Stimulated activated CD8-positive, alpha-beta memory T cell treated with anti-CD3 and anti-CD28 coated beads, Interleukin-15, amount 100 ng/mL, for 4 hours (primary cell): ENCODE measurements around the gene MS4A2.
"Not testable (repeated sequence)": the region's sequence is repeated elsewhere in the genome, so short reads cannot be mapped to it uniquely, and the experiment has no call there.

ENCODE experiments used
- DNase-seq, 2 donors: peaks; one replicate each; pipeline ENCODE4 v3.0.0-alpha.2; 2020; ENCODE audit warnings: low read depth in 2 of 2

The MS4A2 gene

GRCh38 chr11:60088364-60088763 is at the start of gene MS4A2:
Gene MS4A2, plus strand, starts transcription at chr11:60088664. Its CDS starts 102 bp downstream, at chr11:60088766.
- no peak for DNase-seq

GRCh38 chr11:60040109-60040508 is 48.4 kb upstream of the MS4A2 start, which contains the start of gene OOSP2:
Gene OOSP2, plus strand, starts transcription at chr11:60040409. Its CDS starts 51 bp downstream, at chr11:60040460.
- no peak for DNase-seq

- DNase-seq: not testable (repeated sequence)
These were observed 38.0 kb upstream of the MS4A2 start for GRCh38 chr11:60050422-60050821.

GRCh38 chr11:60050839-60051238 is 37.6 kb upstream of the MS4A2 start:
- not testable (repeated sequence) for DNase-seq

DNA sequence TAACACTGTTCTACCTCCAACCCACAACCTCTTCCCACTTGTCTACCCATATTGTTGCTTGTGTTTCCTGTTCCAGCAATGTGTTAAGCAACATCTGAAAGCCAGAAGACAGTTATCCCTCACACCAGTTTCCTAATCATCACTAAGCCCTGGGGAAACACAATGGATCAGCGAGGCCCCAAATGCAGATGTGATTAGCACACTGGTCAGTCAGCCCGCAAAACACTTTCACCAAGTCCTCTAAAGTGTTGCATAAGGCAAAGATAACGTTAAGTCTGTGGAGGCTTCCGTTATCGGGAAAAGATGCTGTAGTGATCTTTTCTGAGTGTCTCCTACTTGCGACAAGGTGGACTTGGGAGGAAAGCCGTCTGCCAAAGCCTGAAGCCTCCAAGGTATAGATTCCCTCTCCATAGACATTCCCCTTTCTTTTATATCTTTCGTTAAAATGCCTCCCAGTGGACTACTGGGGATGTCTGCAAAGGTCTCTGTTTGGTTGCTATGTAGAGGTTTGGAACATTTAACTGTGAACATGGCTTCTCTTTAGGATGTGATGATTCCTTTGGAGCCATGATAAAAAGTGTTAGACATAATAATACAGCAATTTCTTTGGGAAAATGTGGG is 32.0 kb upstream of the MS4A2 start, which contains the start of gene MS4A3:
TSS of gene MS4A3 (plus strand) at position 317 of the 621 bp plus-strand sequence. CDS start 4,496 bp downstream, outside the sequence.
- no peak for DNase-seq

GRCh38 chr11:60059052-60059451 is 29.4 kb upstream of the MS4A2 start:
- DNase-seq: no peak

DNA sequence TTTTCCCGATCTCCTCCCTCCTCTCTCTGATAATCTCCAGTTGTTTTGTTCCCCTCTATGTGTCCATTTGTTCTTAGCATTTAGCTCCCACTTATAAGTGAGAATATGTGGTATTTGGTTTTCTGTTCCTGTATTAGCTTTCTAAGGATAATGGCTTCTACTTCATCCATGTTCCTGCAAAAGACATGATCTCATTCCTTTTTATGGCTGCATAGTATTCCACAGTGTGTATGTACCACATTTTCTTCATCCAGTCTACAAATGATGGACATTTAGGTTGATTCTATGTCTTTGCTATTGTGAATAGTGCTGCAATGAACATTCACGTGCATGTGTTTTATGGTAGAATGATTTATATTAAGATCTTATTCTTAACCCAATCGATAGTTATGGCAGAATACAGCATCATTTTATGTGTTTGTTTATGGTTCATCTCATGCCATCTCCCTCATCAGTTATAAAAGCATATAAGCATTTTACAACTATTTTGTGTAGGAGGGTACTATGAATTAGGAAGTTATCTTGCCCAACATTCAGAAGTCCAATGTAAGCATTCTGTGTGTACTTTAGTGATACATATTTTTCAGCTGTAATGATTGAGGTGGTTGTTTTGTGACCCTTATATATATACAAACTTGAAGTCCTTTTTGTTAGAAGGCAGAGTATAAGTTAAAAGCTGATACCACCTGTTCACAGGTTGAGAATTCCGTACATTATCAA is 28.8 kb upstream of the MS4A2 start:
- DNase-seq: no peak

DNA sequence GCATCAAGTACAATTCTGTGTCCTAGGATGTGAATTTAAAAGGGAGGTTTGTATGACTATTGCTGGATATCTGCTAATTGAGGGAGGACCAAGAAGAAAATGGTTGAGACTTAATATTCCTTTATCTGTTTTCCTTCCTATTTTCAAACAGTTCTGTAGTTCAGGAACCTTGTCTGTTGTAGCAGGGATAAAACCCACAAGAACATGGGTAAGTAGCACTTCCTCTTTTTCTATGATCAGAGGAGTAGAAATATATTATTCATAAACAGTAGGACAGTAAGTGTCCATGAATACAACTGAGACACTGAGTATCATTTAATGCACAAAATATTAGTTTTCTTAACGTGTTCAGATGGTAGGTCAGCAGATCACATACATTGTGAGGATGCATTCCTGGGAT is 24.4 kb upstream of the MS4A2 start:
- DNase-seq: no peak

GRCh38 chr11:60065801-60066200 is 22.7 kb upstream of the MS4A2 start:
- no peak for DNase-seq

- no peak for DNase-seq
These were observed 19.0 kb upstream of the MS4A2 start for GRCh38 chr11:60069450-60069849.

DNA sequence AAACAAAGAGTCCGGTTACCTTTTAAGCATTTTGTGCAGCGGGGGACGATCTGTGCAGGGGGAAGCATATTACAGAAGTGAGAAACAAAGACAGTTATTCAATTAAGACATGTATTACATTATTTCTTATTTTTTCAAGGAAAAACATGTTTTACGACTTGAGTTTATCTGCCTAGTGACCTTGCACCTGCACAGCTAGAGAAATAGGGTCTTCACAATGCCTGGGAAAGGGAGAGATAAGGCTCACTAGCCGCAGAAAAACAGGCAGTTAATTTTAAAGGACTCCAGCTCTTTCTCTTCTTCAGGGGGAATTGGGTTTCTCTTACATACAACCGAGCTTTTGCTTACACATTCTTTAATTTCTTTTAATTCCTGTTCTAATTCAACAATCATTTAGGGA is 16.8 kb upstream of the MS4A2 start:
- not testable (repeated sequence) for DNase-seq

DNA sequence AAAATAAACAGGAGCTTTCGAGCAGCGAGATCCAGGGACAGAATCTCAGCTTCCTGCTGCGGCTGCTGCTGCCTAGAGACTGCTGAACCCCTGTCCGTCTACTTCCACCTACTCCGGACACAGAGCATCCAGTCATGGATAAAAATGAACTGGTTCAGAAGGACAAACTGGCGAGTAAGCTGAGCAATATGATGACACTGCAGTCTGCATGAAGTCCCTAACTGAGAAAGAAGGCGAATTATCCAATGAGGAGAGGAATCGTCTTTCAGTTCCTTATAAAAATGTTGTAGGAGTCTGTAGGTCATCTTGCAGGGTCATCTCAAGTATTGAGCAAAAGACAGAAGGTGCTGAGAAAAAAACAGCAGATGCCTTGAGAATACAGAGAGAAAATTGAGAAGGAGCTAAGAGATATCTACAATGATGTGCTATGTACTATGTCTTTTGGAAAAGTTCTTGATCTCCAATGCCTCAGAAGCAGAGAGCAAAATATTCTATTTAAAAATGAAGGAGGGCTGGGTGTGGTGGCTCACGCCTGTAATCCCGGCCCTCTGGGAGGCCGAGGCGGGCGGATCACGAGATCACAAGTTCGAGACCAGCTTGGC is 11.1 kb upstream of the MS4A2 start:
- no peak for DNase-seq

DNA sequence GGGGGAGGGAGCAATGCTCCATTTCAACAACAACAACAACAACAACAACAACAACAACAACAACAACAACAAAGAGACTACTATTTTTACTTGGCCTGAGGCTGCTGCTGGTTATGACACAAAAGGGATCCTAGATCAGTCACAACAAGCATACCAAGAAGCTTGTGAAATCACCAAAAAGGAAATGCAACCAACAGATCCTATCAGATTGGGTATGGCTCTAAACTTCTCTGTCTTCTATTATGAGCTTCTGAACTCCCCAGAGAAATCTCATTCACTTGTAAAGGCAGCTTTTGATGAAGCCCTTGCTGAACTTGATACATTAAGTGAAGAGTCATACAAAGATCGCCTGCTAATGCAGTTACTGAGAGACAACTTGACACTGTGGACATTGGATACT is 10.5 kb upstream of the MS4A2 start:
- no peak for DNase-seq

DNA sequence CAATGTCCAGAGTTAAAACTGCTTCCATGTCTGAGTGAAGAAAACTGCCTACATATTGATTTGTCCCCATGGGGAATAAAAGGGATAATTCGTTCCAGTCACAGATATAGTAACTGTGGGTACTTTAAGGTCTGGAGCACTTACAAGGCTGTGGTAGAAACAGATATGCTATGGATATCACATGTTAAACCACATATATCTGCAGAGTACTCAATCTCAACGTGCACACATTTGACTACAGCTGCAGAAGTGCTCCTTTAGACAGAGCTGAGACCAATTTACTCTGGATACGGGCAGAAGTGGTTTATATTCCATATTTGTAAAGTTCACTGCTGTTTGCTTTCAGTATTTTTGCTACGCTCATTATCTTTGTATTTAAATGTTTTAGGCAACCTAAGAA is 9.7 kb upstream of the MS4A2 start:
- DNase-seq: no peak

GRCh38 chr11:60080535-60080934 is 7.9 kb upstream of the MS4A2 start:
- no peak for DNase-seq

DNA sequence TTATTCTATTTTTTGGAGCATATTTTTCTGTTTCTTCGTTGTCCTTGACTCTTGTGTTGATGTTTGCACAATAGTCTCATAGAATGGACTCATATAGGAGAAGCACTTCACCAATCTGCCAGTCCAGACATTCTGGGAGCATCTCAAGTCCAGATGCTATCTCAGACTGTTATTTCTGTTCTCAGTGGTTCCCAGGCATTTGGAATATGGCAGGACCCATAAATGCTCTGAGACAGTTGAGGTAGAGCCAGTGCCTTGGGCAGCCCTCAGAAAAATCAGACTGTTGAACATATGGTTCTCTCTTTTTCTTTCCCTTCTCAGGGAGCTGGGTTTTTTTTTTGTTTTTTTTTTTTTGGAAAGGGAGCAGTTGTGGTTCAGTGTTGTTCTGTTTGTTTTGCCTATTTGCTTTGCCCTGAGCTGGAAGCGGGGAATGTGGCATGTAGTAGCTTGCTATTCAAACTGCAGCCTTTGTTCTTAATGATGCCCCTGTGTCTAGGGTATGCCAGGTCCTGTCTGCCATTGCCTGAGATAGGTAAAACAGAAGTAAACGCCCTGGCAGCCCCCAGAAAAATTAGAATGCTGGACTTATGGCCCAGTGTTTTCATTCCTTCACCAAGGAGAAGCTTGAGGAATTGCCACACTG is 3.7 kb upstream of the MS4A2 start:
- no peak for DNase-seq

- no peak for DNase-seq
These were observed 2.6 kb upstream of the MS4A2 start for GRCh38 chr11:60085909-60086308.

- DNase-seq: no peak
These were observed 1.2 kb upstream of the MS4A2 start for GRCh38 chr11:60087239-60087638.

GRCh38 chr11:60095477-60096120 is 7.1 kb downstream of the MS4A2 start:
- DNase-seq: no peak

DNA sequence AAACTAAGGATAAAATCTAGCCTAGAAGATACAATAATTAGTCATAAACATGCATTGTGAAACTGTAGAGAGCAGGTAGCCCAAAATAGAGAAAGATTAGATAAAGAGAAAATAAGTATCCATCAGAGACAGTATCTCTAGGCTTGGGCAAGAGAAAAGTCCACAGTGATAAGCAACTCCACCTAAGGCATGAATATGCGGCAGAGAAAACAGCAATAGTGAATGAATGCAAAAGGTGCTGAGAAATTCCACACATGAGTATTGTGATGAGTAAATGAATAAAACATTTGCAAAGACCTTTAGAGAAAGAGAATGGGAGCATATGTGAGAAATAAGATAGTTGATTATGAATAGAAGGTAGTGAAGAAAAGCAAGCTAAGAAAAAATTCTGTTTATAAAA is 8.7 kb downstream of the MS4A2 start:
- no peak for DNase-seq

DNA sequence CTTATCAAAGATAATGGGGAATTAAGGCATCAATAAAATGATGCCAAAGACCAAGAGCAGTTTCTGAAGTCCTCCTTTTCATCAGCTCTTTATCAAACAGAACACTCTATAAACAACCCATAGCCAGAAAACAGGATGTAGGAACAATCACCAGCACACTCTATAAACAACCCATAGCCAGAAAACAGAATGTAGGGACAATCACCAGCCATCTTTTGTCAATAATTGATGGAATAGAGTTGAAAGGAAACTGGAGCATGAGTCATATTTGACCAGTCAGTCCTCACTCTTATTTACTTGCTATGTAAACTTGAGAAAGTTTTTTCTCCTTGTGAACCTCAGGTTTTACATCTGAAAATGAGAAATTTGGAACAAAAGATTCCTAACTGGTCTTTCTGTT is 10.0 kb downstream of the MS4A2 start:
- no peak for DNase-seq

DNA sequence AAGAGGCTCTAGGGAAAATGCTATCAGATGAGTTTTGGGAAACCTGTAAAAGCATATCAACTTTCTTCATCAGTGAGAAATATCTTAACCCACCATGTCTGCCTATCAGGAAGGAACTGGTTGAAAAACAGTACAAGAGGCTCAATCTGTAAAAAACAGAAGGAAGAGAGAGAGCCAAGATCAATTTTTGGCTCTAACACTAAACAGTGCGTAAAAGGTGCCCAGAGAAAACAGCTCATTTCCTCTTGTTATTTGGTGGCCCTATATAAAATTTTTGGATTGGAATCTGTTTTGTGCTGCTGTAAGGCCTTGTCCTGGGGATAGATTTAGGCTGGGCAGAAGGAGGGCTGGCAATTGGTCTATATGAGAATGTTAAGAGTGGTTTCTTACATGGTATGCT is 12.1 kb downstream of the MS4A2 start:
- DNase-seq: no peak
